ENCODE results near the gene METTL27. TPM values are rescaled to one million over a fixed set of nuclear protein-coding genes. Genes with fewer than 3 reads are reported as not detected.

The METTL27 gene
- total and polyA plus RNA-seq, 2 of the 8 experiments (the other 6 are each of a cell fraction or from before 2014, with no cell fraction given), result 6.2 to 12.0 TPM

- peak in 1 of 2 experiments; percentile 61; a peak in 2 of 3 replicates for TF ChIP-seq POLR2A (IDR thresholded peaks at IDR 0.05; ENCODE audit: control extremely low read depth in 1 of 2, low read depth in 2 of 2, low read length in 2 of 2)
- peak; percentile 58; the same call in 1 of the 2 replicates for TF ChIP-seq TBP (IDR thresholded peaks at IDR 0.05; ENCODE audit: low read depth, low read length)
- TF ChIP-seq CREB1 (IDR thresholded peaks at IDR 0.05), result no peak
- peak; percentile 86 for TF ChIP-seq POLR2AphosphoS5 (IDR thresholded peaks at IDR 0.05; ENCODE audit: low read depth, low read length)
- peak; percentile 53; the same call in 1 of the 2 replicates for TF ChIP-seq TAF1 (IDR thresholded peaks at IDR 0.05; ENCODE audit: low read depth, low read length)
- TF ChIP-seq KDM4A (IDR thresholded peaks at IDR 0.05; ENCODE audit: low read depth, low read length, severe bottlenecking), result peak; percentile 45
Observed at GRCh38 chr7:73842067-73842976, at the start of gene METTL27 (continued).

Data from H1 (cell line).